SU-DHL-6 (cell line): Measurements from ENCODE around the gene VENTX.

Source experiments
- H2AFZ ChIP-seq: fragments of 200-600 bp; sonication (generic); 2 replicates; pipeline ENCODE4 v1.6.1; 2014; ENCODE audit warnings: low read depth, mild to moderate bottlenecking, moderate library complexity, mixed read lengths, antibody characterized with exemption, low read length; ENCODE audit not compliant: severe bottlenecking
- H3F3A ChIP-seq: fragments of 200-600 bp; shearing (Covaris generic); 2 replicates; pipeline ENCODE4 v1.6.0; 2016; ENCODE audit warnings: antibody characterized with exemption, mild to moderate bottlenecking; ENCODE audit not compliant: insufficient read depth
- H3K27ac ChIP-seq: fragments of 200-600 bp; sonication (generic); 2 replicates; pipeline ENCODE4 v1.5.1; 2016; ENCODE audit warnings: low read depth, mild to moderate bottlenecking, low read length, moderate library complexity, mixed read lengths
- H3K27me3 ChIP-seq: fragments of 200-600 bp; sonication (generic), shearing (Covaris generic); 2 replicates; pipeline ENCODE4 v1.6.0; 2014; ENCODE audit warnings: mild to moderate bottlenecking, low read length
- H3K36me3 ChIP-seq: fragments of 200-600 bp; sonication (generic); 2 replicates; pipeline ENCODE4 v1.6.1; 2014; ENCODE audit warnings: mild to moderate bottlenecking, low read length, mixed read lengths
- H3K4me2 ChIP-seq: fragments of 300-600, 200-600 bp; shearing (Covaris generic), sonication (generic); 2 replicates; pipeline ENCODE4 v1.6.0; 2014; ENCODE audit warnings: low read length, low read depth, mild to moderate bottlenecking; ENCODE audit not compliant: poor library complexity, severe bottlenecking
- H3K4me3 ChIP-seq: fragments of 200-600 bp; sonication (generic); 2 replicates; pipeline ENCODE4 v1.5.1; 2014; ENCODE audit warnings: antibody characterized with exemption, low read length, mild to moderate bottlenecking, mixed read lengths; ENCODE audit not compliant: insufficient read depth, poor library complexity, severe bottlenecking
- H3K79me2 ChIP-seq: fragments of 200-600 bp; sonication (generic); 2 replicates; pipeline ENCODE4 v1.6.1; 2014; ENCODE audit warnings: mild to moderate bottlenecking, low read length, moderate library complexity; ENCODE audit not compliant: insufficient read depth
- H3K9ac ChIP-seq: fragments of 200-600 bp; sonication (generic); 2 replicates; pipeline ENCODE4 v1.7.0; 2014; ENCODE audit warnings: mild to moderate bottlenecking, low read length
- H3K9me2 ChIP-seq: fragments of 200-600 bp; sonication (generic); replicated peaks from 2 replicates; pipeline ENCODE4 v1.6.1; 2014; ENCODE audit warnings: low read length; ENCODE audit not compliant: insufficient read depth
- H3K9me3 ChIP-seq: fragments of 200-600 bp; sonication (generic); 2 replicates; pipeline ENCODE4 v1.6.1; 2014; ENCODE audit warnings: low read length, mixed read lengths; ENCODE audit not compliant: insufficient read depth
- H4K20me1 ChIP-seq: fragments of 200-600 bp; sonication (generic); 2 replicates; pipeline ENCODE4 v1.6.1; 2014; ENCODE audit warnings: low read depth, mild to moderate bottlenecking, antibody characterized with exemption, low read length, moderate library complexity, mixed read lengths
- EZH2phosphoT487 ChIP-seq: fragments of 200-600 bp; sonication (generic), shearing (Covaris generic); conservative IDR thresholded peaks from 2 replicates; pipeline ENCODE4 v1.6.1; 2018; ENCODE audit warnings: mild to moderate bottlenecking, antibody characterized with exemption, low read length, moderate library complexity, mixed read lengths
- TF ChIP-seq, protein P1 (sequence below): fragments of 200-600 bp; sonication (generic); IDR thresholded peaks from one replicate; pipeline ENCODE4 v1.5.1; 2017; ENCODE audit warnings: antibody characterized with exemption, mild to moderate bottlenecking, low read length, moderate library complexity; ENCODE audit not compliant: insufficient read depth, poor library complexity, severe bottlenecking

The VENTX gene

DNA sequence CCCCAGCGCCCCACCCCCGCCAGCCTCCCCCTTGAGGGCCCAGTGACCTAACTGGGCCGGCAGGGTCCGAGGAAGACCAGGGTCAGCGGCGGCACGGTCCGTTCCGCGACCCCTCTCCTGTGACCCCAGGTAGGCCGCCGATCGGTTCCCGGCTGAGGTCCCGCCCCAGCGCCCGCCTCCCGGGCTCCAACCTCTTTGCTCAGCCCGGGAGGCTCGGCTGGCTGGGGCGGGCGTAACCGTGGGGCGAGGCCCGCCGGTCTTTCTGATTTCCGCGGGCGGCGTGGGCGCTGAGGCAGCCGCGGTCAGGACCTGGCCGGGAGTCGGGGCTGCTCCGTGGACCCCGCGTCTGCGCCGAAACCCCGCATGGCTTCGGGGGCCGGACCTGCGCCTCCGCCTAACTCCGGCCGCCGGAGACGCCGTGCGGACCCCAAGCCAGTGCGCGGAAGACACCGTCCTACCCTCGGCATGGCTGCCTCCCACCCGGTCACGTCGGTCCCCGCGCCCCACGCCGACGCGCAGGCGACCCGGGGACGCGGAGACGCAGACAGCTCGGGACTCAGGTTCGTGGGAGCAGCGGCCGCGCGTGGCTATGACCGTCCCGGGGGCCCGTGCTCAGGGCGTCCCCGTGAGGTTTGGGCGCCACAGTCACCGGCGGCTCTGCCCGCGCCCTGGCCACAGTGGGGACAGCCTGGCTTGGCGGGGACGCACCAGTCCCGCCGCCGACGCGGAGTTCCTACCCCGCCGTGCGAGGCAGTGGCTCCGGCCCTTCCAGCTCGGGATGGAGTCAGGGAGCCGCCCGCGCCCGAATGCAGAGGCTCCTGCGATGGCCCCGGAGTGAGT, 1.0 kb upstream of the VENTX start:
- H3K4me3 ChIP-seq, result no peak overlapping the region
- H3F3A ChIP-seq, result no peaks in the 10 kb centered on the region
- no peak overlapping the region for H3K4me2 ChIP-seq
- no peak overlapping the region for H3K9ac ChIP-seq
- no peaks in the 10 kb centered on the region for H3K36me3 ChIP-seq
- no peak overlapping the region for H2AFZ ChIP-seq
- no peaks in the 10 kb centered on the region for H3K9me2 ChIP-seq
- no peak for TF ChIP-seq EZH2phosphoT487
- TF ChIP-seq, protein P1, sequence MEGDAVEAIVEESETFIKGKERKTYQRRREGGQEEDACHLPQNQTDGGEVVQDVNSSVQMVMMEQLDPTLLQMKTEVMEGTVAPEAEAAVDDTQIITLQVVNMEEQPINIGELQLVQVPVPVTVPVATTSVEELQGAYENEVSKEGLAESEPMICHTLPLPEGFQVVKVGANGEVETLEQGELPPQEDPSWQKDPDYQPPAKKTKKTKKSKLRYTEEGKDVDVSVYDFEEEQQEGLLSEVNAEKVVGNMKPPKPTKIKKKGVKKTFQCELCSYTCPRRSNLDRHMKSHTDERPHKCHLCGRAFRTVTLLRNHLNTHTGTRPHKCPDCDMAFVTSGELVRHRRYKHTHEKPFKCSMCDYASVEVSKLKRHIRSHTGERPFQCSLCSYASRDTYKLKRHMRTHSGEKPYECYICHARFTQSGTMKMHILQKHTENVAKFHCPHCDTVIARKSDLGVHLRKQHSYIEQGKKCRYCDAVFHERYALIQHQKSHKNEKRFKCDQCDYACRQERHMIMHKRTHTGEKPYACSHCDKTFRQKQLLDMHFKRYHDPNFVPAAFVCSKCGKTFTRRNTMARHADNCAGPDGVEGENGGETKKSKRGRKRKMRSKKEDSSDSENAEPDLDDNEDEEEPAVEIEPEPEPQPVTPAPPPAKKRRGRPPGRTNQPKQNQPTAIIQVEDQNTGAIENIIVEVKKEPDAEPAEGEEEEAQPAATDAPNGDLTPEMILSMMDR, result no peak
- no peak overlapping the region for H3K27ac ChIP-seq
- no peaks in the 10 kb centered on the region for H3K27me3 ChIP-seq
- no peaks in the 10 kb centered on the region for H3K79me2 ChIP-seq
- no peaks in the 10 kb centered on the region for H3K9me3 ChIP-seq
- no peaks in the 10 kb centered on the region for H4K20me1 ChIP-seq

DNA sequence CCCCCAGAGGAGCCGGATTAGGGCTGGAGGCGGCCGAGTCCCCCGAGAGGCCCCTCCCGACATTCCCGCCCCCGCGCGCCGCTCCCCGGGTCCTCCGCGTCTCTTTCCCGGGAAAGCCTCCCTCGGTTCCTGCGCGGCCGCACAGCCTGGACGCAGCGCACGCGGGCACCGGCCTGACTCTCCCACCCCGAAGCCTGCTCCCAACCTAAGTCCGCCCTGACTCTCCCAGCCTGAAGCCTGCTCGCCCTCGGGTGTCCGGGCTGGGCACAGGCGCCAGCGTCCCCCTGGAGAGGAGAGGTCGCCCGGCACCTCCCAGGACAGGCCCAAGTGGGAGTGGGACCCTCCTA, 441 bp upstream of the VENTX start:
- H3K9me2 ChIP-seq, result no peaks in the 10 kb centered on the region
- H3K27ac ChIP-seq, result no peak overlapping the region
- H3K27me3 ChIP-seq, result no peaks in the 10 kb centered on the region
- H3K79me2 ChIP-seq, result no peaks in the 10 kb centered on the region
- no peak overlapping the region for H2AFZ ChIP-seq
- no peak overlapping the region for H3K9ac ChIP-seq
- no peaks in the 10 kb centered on the region for H3F3A ChIP-seq
- TF ChIP-seq, protein P1, result no peak
- no peak for TF ChIP-seq EZH2phosphoT487
- no peaks in the 10 kb centered on the region for H4K20me1 ChIP-seq
- H3K4me2 ChIP-seq, result no peak overlapping the region
- no peaks in the 10 kb centered on the region for H3K9me3 ChIP-seq
- H3K4me3 ChIP-seq, result no peak overlapping the region
- no peaks in the 10 kb centered on the region for H3K36me3 ChIP-seq

- H3K36me3 ChIP-seq, result no peaks in the 10 kb centered on the region
- no peak overlapping the region for H3K27ac ChIP-seq
- H4K20me1 ChIP-seq, result no peaks in the 10 kb centered on the region
- no peaks in the 10 kb centered on the region for H3F3A ChIP-seq
- TF ChIP-seq, protein P1, result no peak
- TF ChIP-seq EZH2phosphoT487, result no peak
- H2AFZ ChIP-seq, result no peak overlapping the region
- no peaks in the 10 kb centered on the region for H3K9me2 ChIP-seq
- H3K79me2 ChIP-seq, result no peaks in the 10 kb centered on the region
- H3K9ac ChIP-seq, result no peak overlapping the region
- no peaks in the 10 kb centered on the region for H3K9me3 ChIP-seq
- no peaks in the 10 kb centered on the region for H3K27me3 ChIP-seq
- no peak overlapping the region for H3K4me2 ChIP-seq
- no peak overlapping the region for H3K4me3 ChIP-seq
These were observed 780 bp downstream of the VENTX start for GRCh38 chr10:133238466-133238804.
